Measurements from ENCODE around the gene SZRD1.
"Not testable (repeated sequence)": the region's sequence is repeated elsewhere in the genome, so short reads cannot be mapped to it uniquely, and the experiment has no call there.

Gene SZRD1

GRCh38 chr1:16366722-16367257, at the start of gene SZRD1:
SZRD1 (plus strand) TSS chr1:16367242; CDS start chr1:16367258, 16 bp downstream.
- peak; percentile 99 for DNase-seq

GRCh38 chr1:16318555-16318954, 48.5 kb upstream of the SZRD1 start:
- no peak for DNase-seq

- DNase-seq = no peak
Measured at GRCh38 chr1:16321176-16321867, 45.7 kb upstream of the SZRD1 start.

GRCh38 chr1:16324456-16324890, 42.6 kb upstream of the SZRD1 start:
- DNase-seq = no peak

GRCh38 chr1:16326833-16327404, 40.1 kb upstream of the SZRD1 start:
- no peak for DNase-seq

GRCh38 chr1:16334655-16335340, 32.2 kb upstream of the SZRD1 start:
- DNase-seq = no peak

- no peak for DNase-seq
Measured at GRCh38 chr1:16338961-16339360, 28.1 kb upstream of the SZRD1 start.

- DNase-seq = no peak
Measured at GRCh38 chr1:16340673-16341072, 26.4 kb upstream of the SZRD1 start.

GRCh38 chr1:16342331-16343062, 24.5 kb upstream of the SZRD1 start:
- DNase-seq = no peak

- DNase-seq = not testable (repeated sequence)
Measured at GRCh38 chr1:16343276-16343675, 23.8 kb upstream of the SZRD1 start.

GRCh38 chr1:16348414-16349182, 18.4 kb upstream of the SZRD1 start:
- DNase-seq = no peak

GRCh38 chr1:16349847-16350406, 17.1 kb upstream of the SZRD1 start:
- DNase-seq = no peak

- DNase-seq = no peak
Measured at GRCh38 chr1:16351456-16351993, 15.5 kb upstream of the SZRD1 start.

GRCh38 chr1:16351994-16352841, 14.8 kb upstream of the SZRD1 start, which contains the start of gene FBXO42:
FBXO42 (minus strand) TSS chr1:16352480; CDS start chr1:16315418, 37,062 bp downstream.
- peak; percentile 95 for DNase-seq

GRCh38 chr1:16352842-16353535, 14.1 kb upstream of the SZRD1 start:
- DNase-seq = peak; percentile 21

- no peak for DNase-seq
Measured at GRCh38 chr1:16354619-16355018, 12.4 kb upstream of the SZRD1 start.

- DNase-seq = no peak
Measured at GRCh38 chr1:16356867-16357266, 10.2 kb upstream of the SZRD1 start.

GRCh38 chr1:16365146-16365498, 1.9 kb upstream of the SZRD1 start:
- not testable (repeated sequence) for DNase-seq

GRCh38 chr1:16367258-16367967, 371 bp downstream of the SZRD1 start:
- peak; percentile 90 for DNase-seq

All from CD4-positive, alpha-beta T cell treated with Interleukin-21 for 1 hour (primary cell).